Measurements from ENCODE around the gene LMAN1L. TPM values are rescaled to one million over a fixed set of nuclear protein-coding genes. Genes with fewer than 3 reads are reported as not detected.
A peak's percentile ranks its signal among the peaks of the same experiment; 100 is the strongest.

Gene LMAN1L
- total and polyA plus RNA-seq, 4 donors: 0.08 TPM; not detected in 3

DNA sequence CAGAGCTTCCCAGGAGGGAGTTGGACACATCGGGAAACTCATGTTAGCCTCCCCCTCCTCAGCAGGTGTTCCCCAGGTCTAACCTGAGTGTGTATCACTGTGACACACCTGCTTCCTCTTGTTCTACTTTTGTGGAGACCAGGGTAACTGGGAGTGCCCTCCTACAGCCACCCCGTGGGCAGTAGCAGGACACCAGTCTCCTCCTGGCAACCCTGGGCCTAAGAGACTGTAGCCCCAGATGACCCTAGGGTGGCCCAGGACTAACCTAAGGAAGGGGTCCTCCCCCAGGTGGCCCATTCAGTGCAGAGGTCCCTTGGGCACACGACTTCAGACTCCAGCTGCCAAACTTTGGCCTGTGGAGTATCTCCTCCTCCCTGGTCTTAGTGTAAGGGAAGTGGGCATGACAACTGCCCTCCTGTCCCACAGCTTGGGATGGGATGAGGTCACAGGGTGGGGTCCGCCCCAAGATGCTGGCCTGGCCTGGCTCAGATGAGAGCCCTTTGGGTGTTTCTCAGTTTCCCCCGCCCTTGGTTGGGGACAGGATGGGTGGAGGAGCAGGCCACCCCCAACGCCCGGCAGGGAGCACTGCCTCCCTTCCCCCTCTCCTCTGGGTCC lies 26.0 kb upstream of the LMAN1L start:
- TF ChIP-seq, protein P1, sequence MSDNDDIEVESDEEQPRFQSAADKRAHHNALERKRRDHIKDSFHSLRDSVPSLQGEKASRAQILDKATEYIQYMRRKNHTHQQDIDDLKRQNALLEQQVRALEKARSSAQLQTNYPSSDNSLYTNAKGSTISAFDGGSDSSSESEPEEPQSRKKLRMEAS (IDR thresholded peaks at IDR 0.05): no peak
- TF ChIP-seq, protein P2, sequence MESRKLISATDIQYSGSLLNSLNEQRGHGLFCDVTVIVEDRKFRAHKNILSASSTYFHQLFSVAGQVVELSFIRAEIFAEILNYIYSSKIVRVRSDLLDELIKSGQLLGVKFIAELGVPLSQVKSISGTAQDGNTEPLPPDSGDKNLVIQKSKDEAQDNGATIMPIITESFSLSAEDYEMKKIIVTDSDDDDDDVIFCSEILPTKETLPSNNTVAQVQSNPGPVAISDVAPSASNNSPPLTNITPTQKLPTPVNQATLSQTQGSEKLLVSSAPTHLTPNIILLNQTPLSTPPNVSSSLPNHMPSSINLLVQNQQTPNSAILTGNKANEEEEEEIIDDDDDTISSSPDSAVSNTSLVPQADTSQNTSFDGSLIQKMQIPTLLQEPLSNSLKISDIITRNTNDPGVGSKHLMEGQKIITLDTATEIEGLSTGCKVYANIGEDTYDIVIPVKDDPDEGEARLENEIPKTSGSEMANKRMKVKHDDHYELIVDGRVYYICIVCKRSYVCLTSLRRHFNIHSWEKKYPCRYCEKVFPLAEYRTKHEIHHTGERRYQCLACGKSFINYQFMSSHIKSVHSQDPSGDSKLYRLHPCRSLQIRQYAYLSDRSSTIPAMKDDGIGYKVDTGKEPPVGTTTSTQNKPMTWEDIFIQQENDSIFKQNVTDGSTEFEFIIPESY (IDR thresholded peaks at IDR 0.05): no peak
- TF ChIP-seq CTCF (IDR thresholded peaks at IDR 0.05; ENCODE audit: low read depth, low read length, missing input control) (no peak), FOXA1 (IDR thresholded peaks at IDR 0.05) (no peak), TAF1 (conservative IDR thresholded peaks at IDR 0.05) (no peak), HNF4G (IDR thresholded peaks at IDR 0.05) (no peak), EGR1 (IDR thresholded peaks at IDR 0.05; ENCODE audit: low read depth in 2 of 2) (no peak), ATF3 (IDR thresholded peaks at IDR 0.05) (no peak), YY1 (IDR thresholded peaks at IDR 0.05) (no peak), NR2F2 (IDR thresholded peaks at IDR 0.05) (no peak), RAD21 (IDR thresholded peaks at IDR 0.05) (no peak), RXRA (IDR thresholded peaks at IDR 0.05) (no peak), HNF4A (conservative IDR thresholded peaks at IDR 0.05) (no peak), GABPA (IDR thresholded peaks at IDR 0.05 in 1 of 2, conservative IDR thresholded peaks at IDR 0.05 in 1 of 2) (no peak), SP1 (IDR thresholded peaks at IDR 0.05) (no peak), FOXA2 (IDR thresholded peaks at IDR 0.05) (no peak), JUND (IDR thresholded peaks at IDR 0.05) (no peak)
- TF ChIP-seq, protein P3, sequence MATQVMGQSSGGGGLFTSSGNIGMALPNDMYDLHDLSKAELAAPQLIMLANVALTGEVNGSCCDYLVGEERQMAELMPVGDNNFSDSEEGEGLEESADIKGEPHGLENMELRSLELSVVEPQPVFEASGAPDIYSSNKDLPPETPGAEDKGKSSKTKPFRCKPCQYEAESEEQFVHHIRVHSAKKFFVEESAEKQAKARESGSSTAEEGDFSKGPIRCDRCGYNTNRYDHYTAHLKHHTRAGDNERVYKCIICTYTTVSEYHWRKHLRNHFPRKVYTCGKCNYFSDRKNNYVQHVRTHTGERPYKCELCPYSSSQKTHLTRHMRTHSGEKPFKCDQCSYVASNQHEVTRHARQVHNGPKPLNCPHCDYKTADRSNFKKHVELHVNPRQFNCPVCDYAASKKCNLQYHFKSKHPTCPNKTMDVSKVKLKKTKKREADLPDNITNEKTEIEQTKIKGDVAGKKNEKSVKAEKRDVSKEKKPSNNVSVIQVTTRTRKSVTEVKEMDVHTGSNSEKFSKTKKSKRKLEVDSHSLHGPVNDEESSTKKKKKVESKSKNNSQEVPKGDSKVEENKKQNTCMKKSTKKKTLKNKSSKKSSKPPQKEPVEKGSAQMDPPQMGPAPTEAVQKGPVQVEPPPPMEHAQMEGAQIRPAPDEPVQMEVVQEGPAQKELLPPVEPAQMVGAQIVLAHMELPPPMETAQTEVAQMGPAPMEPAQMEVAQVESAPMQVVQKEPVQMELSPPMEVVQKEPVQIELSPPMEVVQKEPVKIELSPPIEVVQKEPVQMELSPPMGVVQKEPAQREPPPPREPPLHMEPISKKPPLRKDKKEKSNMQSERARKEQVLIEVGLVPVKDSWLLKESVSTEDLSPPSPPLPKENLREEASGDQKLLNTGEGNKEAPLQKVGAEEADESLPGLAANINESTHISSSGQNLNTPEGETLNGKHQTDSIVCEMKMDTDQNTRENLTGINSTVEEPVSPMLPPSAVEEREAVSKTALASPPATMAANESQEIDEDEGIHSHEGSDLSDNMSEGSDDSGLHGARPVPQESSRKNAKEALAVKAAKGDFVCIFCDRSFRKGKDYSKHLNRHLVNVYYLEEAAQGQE (IDR thresholded peaks at IDR 0.05): no peak
- WGBS: 70% methylated on average over 7 of the region's 7 CpGs
- no peaks in the 10 kb centered on the region for H3K27me3 ChIP-seq (ENCODE audit: control insufficient read depth in 4 of 4, insufficient read depth in 4 of 4, low read length in 3 of 4)
- no peak overlapping the region for H3K4me3 ChIP-seq (ENCODE audit: low read depth in 1 of 3, low read length in 3 of 3)
- H3K4me1 ChIP-seq (ENCODE audit: control insufficient read depth in 4 of 4, insufficient read depth in 4 of 4, low read length in 3 of 4): peaks cover 19 to 79% (median 58%) of the 10 kb centered on the region in 4 donors
- no peaks in the 10 kb centered on the region for H3K9me3 ChIP-seq (ENCODE audit: control insufficient read depth in 4 of 4, low read length in 3 of 4)
- no peak for DNase-seq (ENCODE audit: low spot score)
- H3K27ac ChIP-seq (ENCODE audit: low read depth in 1 of 2, low read length in 2 of 2): peak overlapping the region; percentile 9 to 49
- H3K9ac ChIP-seq (ENCODE audit: low read depth in 1 of 2, low read length in 2 of 2): peak overlapping the region in 1 of 2 donors; percentile 18
- no peaks in the 10 kb centered on the region for H3K36me3 ChIP-seq (ENCODE audit: control insufficient read depth in 4 of 4, insufficient read depth in 3 of 4, low read depth in 1 of 4, low read length in 3 of 4)
